ENCODE data around the gene PCYT2.

GRCh38 chr17:81854974-81855774 is 56.0 kb downstream of the PCYT2 start:
- TF ChIP-seq EZH2 (IDR thresholded peaks at IDR 0.05; ENCODE audit: borderline replicate concordance, low read length) (no peak), CTCF (conservative IDR thresholded peaks at IDR 0.05 in 1 of 2, IDR thresholded peaks at IDR 0.05 in 1 of 2; ENCODE audit: extremely low read depth in 1 of 2, insufficient read depth in 1 of 2, low read depth in 1 of 2, low read length in 2 of 2) (peak; percentile 33 to 51)

Data from mammary epithelial cell (primary cell).